Keratinocyte (primary cell): ENCODE data around the gene PCED1A. TPM values are rescaled to one million over a fixed set of nuclear protein-coding genes. Genes with fewer than 3 reads are reported as not detected.
A peak's percentile ranks its signal among the peaks of the same experiment; 100 is the strongest.

ENCODE experiments used
- DNase-seq: peaks from one replicate; pipeline ENCODE4 v3.0.0-alpha.2; 2011; ENCODE audit warnings: low read depth, missing footprints, low spot score
- FAIRE-seq: peaks from 2 replicates; lab custom pipeline; 2011; peaks lifted over from hg19 to GRCh38; lab: Jason Lieb, UNC
- H2AFZ ChIP-seq: 2 replicates; pipeline ENCODE4 v1.6.0; 2012; ENCODE audit warnings: low read length, control low read depth, inconsistent platforms; ENCODE audit not compliant: control insufficient read depth
- H3K27ac ChIP-seq: 2 replicates; pipeline ENCODE4 v1.5.1; 2011; ENCODE audit warnings: low read length; ENCODE audit not compliant: control insufficient read depth, insufficient read depth
- H3K27me3 ChIP-seq: 3 replicates; pipeline ENCODE4 v1.6.0; 2011; ENCODE audit warnings: low read length; ENCODE audit not compliant: control insufficient read depth, insufficient read depth; ENCODE audit errors: extremely low read depth
- H3K36me3 ChIP-seq, 2 experiments: 2 replicates in 1 of 2; 3 replicates in 1 of 2; pipeline ENCODE4 v1.5.1; 2011; ENCODE audit warnings: low read length in 2 of 2, mild to moderate bottlenecking in 1 of 2; ENCODE audit not compliant: control insufficient read depth in 2 of 2, insufficient read depth in 2 of 2; ENCODE audit errors: extremely low read depth in 1 of 2
- H3K4me1 ChIP-seq: 3 replicates; pipeline ENCODE4 v1.5.1; 2011; ENCODE audit warnings: low read length; ENCODE audit not compliant: control insufficient read depth, insufficient read depth; ENCODE audit errors: extremely low read depth
- H3K4me2 ChIP-seq: 3 replicates; pipeline ENCODE4 v1.6.0; 2011; ENCODE audit warnings: low read depth, low read length; ENCODE audit not compliant: control insufficient read depth, insufficient read depth; ENCODE audit errors: extremely low read depth
- H3K4me3 ChIP-seq, 3 experiments: fragments of 200-600 bp in 1 of 3; sonication (generic) in 1 of 3; 2 replicates in 2 of 3; 3 replicates in 1 of 3; pipeline ENCODE4 v1.5.1; 2011 to 2016; ENCODE audit warnings: low read length in 3 of 3, mild to moderate bottlenecking in 3 of 3, control low read depth in 2 of 3, inconsistent platforms in 1 of 3, low read depth in 1 of 3, mixed read lengths in 1 of 3, mixed run types in 1 of 3, moderate library complexity in 1 of 3; ENCODE audit not compliant: control insufficient read depth in 2 of 3, insufficient read depth in 2 of 3; ENCODE audit errors: extremely low read depth in 1 of 3
- H3K79me2 ChIP-seq: 2 replicates; pipeline ENCODE4 v1.6.0; 2012; ENCODE audit warnings: low read length; ENCODE audit not compliant: control insufficient read depth, insufficient read depth
- H3K9ac ChIP-seq: 3 replicates; pipeline ENCODE4 v1.6.0; 2011; ENCODE audit warnings: low read length; ENCODE audit not compliant: control insufficient read depth, insufficient read depth; ENCODE audit errors: extremely low read depth
- H3K9me1 ChIP-seq: 3 replicates; pipeline ENCODE4 v1.6.0; 2011; ENCODE audit warnings: low read length; ENCODE audit not compliant: control insufficient read depth, insufficient read depth; ENCODE audit errors: extremely low read depth
- H3K9me3 ChIP-seq: 2 replicates; pipeline ENCODE4 v1.5.1; 2012; ENCODE audit warnings: low read depth, low read length; ENCODE audit not compliant: control insufficient read depth
- H4K20me1 ChIP-seq: 3 replicates; pipeline ENCODE4 v1.6.0; 2011; ENCODE audit warnings: low read length; ENCODE audit not compliant: control insufficient read depth, insufficient read depth; ENCODE audit errors: extremely low read depth
- CTCF ChIP-seq, 3 experiments: IDR thresholded peaks in 1 of 3; conservative IDR thresholded peaks in 1 of 3; optimal IDR thresholded peaks in 1 of 3; 2 replicates in 2 of 3; 3 replicates in 1 of 3; pipeline versions ENCODE3 to v1.5.1; 2011; ENCODE audit warnings: low read length in 3 of 3, mild to moderate bottlenecking in 3 of 3, moderate library complexity in 2 of 3, control low read depth in 1 of 3, inconsistent platforms in 1 of 3; ENCODE audit not compliant: insufficient read depth in 2 of 3; ENCODE audit errors: extremely low read depth in 1 of 3
- EZH2 ChIP-seq: IDR thresholded peaks from one replicate; pipeline ENCODE4 v1.6.1; 2012; ENCODE audit warnings: inconsistent platforms, mild to moderate bottlenecking, low read length, moderate library complexity
- dilution Hi-C: fragments of 300-500 bp; cut with MboI; formaldehyde crosslinking; loops from one replicate; pipeline ENCODE4 v1.7.0; 2020; ENCODE audit warnings: low sequenced_read_pairs; ENCODE audit not compliant: extremely low pct_ligation_motif_present
- polyA plus RNA-seq, 5 experiments: library from polyadenylated mRNA; depleted of rRNA in 3 of 5; stranded (reverse) in 3 of 5; stranded (forward) in 1 of 5; unstranded in 1 of 5; fragments of >200 nt; gene quantifications; 1 replicate in 1 of 5; 2 replicates in 3 of 5; 3 replicates in 1 of 5; pipeline versions ENCODE4 v1.2.1 to v1.2.3, GENCODE V29; 2011 to 2012; ENCODE audit warnings: missing spikeins in 2 of 5, low read depth in 1 of 5, low replicate concordance in 1 of 5

PCED1A gene
- polyA plus RNA-seq, 1 donor (not counting 4 experiments of a cell fraction or from before 2014, with no cell fraction given): 5.6 TPM

- H3K9me1 ChIP-seq: no peaks in the 10 kb centered on the region
- H3K4me1 ChIP-seq: no peaks in the 10 kb centered on the region
- H3K9me3 ChIP-seq: peaks cover 2% of the 10 kb centered on the region
- H2AFZ ChIP-seq: no peak overlapping the region
- no peak overlapping the region for H3K4me2 ChIP-seq
- H4K20me1 ChIP-seq: no peaks in the 10 kb centered on the region
- H3K27me3 ChIP-seq: peaks cover 77% of the 10 kb centered on the region
- no peak overlapping the region for H3K27ac ChIP-seq
- H3K9ac ChIP-seq: no peak overlapping the region
- TF ChIP-seq EZH2 (peak; percentile 3), CTCF (optimal IDR thresholded peaks at IDR 0.05 in 1 of 3, IDR thresholded peaks at IDR 0.05 in 1 of 3, conservative IDR thresholded peaks at IDR 0.05 in 1 of 3; ENCODE audit: extremely low read depth in 1 of 3, insufficient read depth in 2 of 3, low read length in 3 of 3) (no peak)
- H3K36me3 ChIP-seq: no peaks in the 10 kb centered on the region
- no peak for DNase-seq
- FAIRE-seq: no peak
- H3K79me2 ChIP-seq: no peaks in the 10 kb centered on the region
- H3K4me3 ChIP-seq: no peak overlapping the region
- dilution Hi-C loops: no loop called here
Observed at GRCh38 chr20:2804852-2805688, 35.4 kb downstream of the PCED1A start.

GRCh38 chr20:2804041-2804828, 36.2 kb downstream of the PCED1A start:
- FAIRE-seq: no peak
- Histone ChIP-seq H3K79me2 (no peaks in the 10 kb centered on the region), H3K9ac (no peak overlapping the region), H3K9me1 (no peaks in the 10 kb centered on the region), H3K4me3 (no peak overlapping the region), H3K4me2 (no peak overlapping the region), H2AFZ (no peak overlapping the region), H3K4me1 (no peaks in the 10 kb centered on the region), H4K20me1 (no peaks in the 10 kb centered on the region), H3K27me3 (peaks cover 85% of the 10 kb centered on the region), H3K27ac (no peak overlapping the region), H3K36me3 (no peaks in the 10 kb centered on the region), H3K9me3 (peaks cover 2% of the 10 kb centered on the region)
- no peak for DNase-seq
- dilution Hi-C loops: no loop called here
- TF ChIP-seq EZH2 (no peak), CTCF (optimal IDR thresholded peaks at IDR 0.05 in 1 of 3, IDR thresholded peaks at IDR 0.05 in 1 of 3, conservative IDR thresholded peaks at IDR 0.05 in 1 of 3; ENCODE audit: extremely low read depth in 1 of 3, insufficient read depth in 2 of 3, low read length in 3 of 3) (no peak)
